HTR-8/SVneo (cell line): ENCODE measurements around the gene NOS1.

Source experiments
- DNase-seq: peaks from one replicate; pipeline ENCODE4 v3.0.0; 2011; ENCODE audit warnings: low spot score, mixed read lengths; ENCODE audit not compliant: insufficient read length
- FAIRE-seq: peaks from 2 replicates; lab custom pipeline; 2011; peaks lifted over from hg19 to GRCh38; lab: Jason Lieb, UNC

The NOS1 gene

DNA sequence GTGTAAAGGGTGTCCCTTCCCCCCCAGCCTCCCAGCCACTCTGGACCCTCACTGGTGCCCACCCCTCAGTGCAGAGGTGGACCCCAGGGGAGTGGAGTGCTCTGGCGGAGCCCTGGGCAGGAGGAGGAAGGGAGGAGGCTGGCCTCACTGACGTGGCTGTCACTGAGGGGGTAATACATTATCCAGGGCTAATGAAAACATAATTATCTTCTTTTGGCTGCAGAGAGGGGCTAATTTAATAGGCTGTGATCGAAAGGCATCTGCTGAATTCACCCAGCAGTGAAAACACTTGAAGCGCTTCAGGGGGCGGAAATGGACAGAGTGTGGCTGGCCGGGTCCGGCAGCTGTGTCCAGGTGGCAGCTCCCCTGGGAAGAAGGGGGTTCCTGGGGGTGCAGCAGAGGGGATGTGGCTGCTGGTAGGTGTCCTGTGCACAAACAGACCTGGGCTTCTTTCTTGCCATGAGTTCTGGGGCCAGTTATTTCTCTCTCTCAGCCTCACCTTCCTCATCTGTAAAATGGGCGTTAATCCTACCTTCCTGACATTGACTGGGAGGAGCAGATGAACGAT lies 3.7 kb upstream of the NOS1 start:
- no peak for FAIRE-seq
- no peak for DNase-seq

DNA sequence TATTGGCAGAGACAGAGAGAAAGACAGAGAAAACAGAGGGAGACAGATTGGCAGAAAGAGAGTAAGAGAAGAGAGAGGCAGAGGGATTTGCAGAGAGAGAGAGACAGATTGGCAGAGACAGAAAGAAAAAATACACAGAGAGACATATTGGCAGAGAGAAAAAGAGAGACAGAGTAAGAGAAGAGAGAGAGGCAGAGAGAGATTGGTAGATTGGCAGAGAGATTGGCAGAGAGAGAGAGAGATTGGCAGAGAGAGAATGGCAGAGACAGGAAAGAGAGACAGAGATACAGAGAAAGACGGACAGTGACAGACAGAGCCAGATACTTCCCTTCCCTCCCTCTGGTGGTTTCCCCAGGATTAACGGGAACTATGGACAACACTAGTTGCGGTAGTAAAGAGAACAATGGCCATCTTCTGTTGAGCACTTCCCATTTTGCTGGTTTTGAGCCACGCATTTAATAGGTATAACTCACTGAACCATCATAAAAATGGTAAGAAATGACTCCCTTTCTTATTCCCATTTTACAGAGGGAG lies 2.6 kb upstream of the NOS1 start:
- FAIRE-seq = no peak
- no peak for DNase-seq

- DNase-seq (no peak), FAIRE-seq (no peak)
These were observed 1.7 kb upstream of the NOS1 start for GRCh38 chr12:117363056-117363662.

GRCh38 chr12:117362391-117362790 lies 965 bp upstream of the NOS1 start:
- FAIRE-seq (no peak), DNase-seq (no peak)

DNA sequence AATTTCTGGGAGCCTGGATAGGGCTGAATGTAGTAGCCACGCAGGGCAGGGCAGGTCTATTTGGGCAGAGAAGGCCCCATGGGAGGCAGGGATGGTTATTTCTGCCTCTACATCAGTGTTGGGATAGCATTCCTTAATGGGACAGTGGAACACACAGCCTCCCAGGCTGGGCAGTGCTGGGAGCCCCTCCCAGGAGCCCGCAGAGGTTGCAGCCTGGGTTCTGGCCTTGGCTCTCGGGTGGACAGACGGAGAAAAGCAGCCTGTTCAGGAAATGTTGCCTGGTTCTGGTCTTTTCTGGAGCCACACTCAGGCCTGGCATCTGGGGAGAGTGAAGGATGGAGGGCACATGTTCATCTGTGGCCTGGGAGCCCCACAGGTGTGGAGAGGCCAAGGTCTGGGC lies 479 bp upstream of the NOS1 start:
- DNase-seq (no peak), FAIRE-seq (no peak)

GRCh38 chr12:117360551-117361346 lies 677 bp downstream of the NOS1 start:
- FAIRE-seq (no peak), DNase-seq (no peak)

DNA sequence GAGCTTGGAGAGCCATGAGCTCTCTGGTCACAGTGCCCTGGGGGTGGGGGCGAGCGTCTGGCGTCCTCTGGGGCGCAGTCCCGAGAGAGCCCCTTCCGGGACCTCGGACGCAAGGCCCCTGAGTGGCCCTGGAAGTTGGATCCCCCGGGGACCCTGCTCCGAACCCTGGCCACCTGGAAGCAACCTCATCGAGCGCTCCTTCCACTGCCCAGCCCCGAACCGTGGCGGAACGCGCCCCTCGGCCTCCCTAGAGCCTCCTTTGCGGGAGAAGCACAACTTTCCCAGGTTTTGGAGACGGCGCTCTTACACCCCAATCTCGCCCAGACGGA lies 1.2 kb downstream of the NOS1 start:
- DNase-seq (no peak), FAIRE-seq (no peak)

- FAIRE-seq = no peak
- DNase-seq = no peak
These were observed 2.2 kb downstream of the NOS1 start for GRCh38 chr12:117359029-117359845.

- DNase-seq = no peak
- FAIRE-seq = no peak
These were observed 5.4 kb downstream of the NOS1 start for GRCh38 chr12:117356048-117356447.

- FAIRE-seq (peak; percentile 16), DNase-seq (no peak)
These were observed 8.5 kb downstream of the NOS1 start for GRCh38 chr12:117352883-117353282.

- FAIRE-seq = no peak
- DNase-seq = no peak
These were observed 9.2 kb downstream of the NOS1 start for GRCh38 chr12:117352206-117352605.

DNA sequence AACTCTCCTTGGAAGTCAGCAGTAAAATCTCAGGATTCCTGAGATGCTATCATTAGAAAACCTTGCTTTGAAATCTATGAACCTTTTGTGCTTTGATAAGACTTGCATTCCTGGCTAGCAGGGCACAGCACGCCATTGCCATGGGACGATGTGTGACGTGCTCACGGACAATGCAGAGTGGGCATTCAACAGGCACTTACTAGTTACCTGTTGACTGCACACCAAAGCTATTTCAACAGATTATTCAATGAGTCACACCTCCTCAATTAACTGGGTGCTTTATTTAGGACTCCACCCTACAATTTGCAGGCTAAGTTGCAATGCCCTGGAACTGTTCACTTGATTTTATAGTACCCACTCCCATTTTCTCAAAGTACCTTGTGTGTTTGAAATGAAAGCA lies 11.3 kb downstream of the NOS1 start:
- no peak for FAIRE-seq

DNA sequence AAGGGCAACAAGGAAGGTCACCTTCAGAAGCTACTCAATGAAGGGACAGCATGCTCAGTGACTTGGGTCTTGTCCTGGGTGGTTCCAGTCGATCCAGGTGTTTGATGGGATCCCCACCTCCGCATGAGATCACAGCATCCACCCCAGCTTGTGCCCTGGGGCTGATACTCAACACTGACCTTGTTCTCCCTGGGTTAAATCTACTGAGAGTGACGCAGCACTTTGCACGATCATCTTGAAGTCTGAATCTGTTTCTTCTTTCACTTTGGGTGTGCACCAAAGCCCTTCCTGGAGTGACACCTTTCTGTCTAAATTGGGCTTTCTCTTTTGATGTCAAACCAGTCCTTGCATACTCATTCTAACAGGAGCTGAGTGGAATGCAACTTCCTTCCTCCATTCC lies 13.8 kb downstream of the NOS1 start:
- DNase-seq (no peak), FAIRE-seq (no peak)

More for the DNA sequence above, 11.3 kb downstream of the NOS1 start:
- no peak for DNase-seq

- DNase-seq (no peak), FAIRE-seq (no peak)
These were observed 16.7 kb downstream of the NOS1 start for GRCh38 chr12:117344716-117345115.

DNA sequence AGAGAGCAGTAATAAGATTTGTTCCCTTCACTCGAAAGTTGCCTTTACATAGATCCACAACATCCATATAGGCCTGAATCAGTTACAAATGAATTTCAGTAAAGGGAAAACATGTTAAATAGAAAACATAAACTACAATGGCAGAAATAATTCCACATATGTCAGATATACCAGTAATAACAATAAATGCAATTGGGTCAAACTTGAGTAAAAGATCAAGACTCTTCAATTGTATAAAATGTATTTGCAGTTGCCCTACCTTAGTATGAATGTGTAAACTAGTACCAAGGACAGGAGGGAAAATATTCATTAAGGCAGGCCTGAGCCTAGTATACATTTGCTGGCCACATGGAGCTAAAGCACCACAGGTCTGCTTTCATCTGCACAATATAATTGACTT lies 17.6 kb downstream of the NOS1 start:
- FAIRE-seq (no peak), DNase-seq (no peak)

DNA sequence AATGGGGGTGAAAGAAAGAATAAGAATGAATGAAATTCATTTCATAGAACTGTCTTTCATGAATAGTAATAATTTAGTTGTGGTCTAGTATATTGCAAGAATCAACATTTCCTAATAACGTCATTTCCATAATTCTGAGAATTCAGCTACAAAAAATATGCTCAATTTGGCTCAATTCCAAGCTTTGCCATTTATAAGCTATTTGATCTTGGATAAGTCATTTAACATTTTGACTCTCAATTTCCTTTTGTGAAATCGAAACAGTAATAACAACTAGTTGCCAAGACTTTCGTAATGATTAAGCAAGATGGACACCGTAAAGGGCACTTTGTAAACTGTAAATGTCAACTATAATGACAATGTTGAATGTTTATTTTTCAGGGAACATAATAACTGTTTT lies 18.1 kb downstream of the NOS1 start:
- FAIRE-seq = no peak
- no peak for DNase-seq

GRCh38 chr12:117342682-117343081 lies 18.7 kb downstream of the NOS1 start:
- no peak for FAIRE-seq
- no peak for DNase-seq

- FAIRE-seq = no peak
- DNase-seq = no peak
These were observed 19.2 kb downstream of the NOS1 start for GRCh38 chr12:117342247-117342646.

DNA sequence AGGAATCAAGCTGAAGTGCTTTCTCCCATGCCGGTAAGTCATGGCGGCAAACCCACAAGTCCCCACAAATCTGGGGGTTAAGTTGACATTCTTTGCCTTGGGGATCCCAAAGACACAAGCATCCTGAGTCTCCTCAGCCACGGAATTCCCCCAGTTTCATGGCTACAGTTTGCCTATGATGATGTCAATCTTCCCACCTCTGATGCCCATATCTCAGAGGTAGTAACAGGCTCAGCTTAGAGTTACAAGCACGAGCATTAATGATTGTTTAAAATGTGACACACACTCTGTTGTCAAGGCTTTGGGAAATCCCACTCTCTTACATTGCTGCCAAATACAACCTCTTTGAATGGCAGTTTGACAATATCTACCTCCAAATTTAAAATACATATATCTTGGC lies 22.3 kb downstream of the NOS1 start:
- no peak for FAIRE-seq
- no peak for DNase-seq

DNA sequence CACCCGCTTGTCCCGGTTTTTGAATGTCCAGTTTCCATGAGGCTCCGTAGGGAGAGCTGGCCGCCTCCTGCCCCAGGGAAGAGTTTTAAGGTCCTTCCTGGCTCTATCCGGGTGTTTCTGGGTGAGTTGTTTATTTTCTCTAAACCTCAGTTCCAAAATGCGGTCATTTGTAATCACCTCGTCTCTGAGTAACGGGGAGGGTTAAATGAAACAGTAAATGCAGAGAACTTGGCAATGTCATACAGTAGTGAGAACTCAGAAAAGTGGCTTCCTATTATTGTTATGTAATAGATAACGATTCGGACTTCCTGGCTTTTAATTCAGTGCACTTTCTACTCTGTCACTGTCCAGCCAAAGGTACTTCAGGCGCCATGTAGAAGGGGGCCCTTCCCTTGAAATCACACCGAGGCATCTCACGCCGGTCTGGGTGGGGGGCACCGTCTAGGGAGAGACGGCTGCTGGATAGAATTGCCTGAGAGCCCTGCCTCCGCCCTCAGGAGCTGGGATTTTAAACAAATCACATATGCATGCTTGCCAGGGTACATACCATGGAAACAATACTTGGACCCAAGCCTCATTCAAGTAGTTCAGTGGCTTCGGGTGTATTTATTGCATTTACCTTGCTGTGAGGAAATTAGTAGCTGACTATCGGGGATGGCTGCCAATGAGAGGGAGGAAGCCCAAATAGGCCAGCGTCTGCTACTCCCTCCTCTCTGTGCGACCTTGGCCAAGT lies 26.4 kb downstream of the NOS1 start:
- FAIRE-seq = no peak
- no peak for DNase-seq
